ENCODE measurements around the gene UGT1A7.
"Not testable (repeated sequence)": the region's sequence is repeated elsewhere in the genome, so short reads cannot be mapped to it uniquely, and the experiment has no call there.

Gene UGT1A7

GRCh38 chr2:233681521-233682099 is at the start of gene UGT1A7:
Gene UGT1A7, plus strand, starts transcription at chr2:233681901. Its CDS starts 37 bp downstream, at chr2:233681938.
- no peak for DNase-seq (ENCODE audit: low read depth in 2 of 2)

- not testable (repeated sequence) for DNase-seq (ENCODE audit: low read depth in 2 of 2)
These were observed 45.4 kb upstream of the UGT1A7 start, which contains the start of gene UGT1A10 for GRCh38 chr2:233636306-233636705. Gene UGT1A10, plus strand, starts transcription at chr2:233636448. Its CDS starts 75 bp downstream, at chr2:233636523.

- no peak for DNase-seq (ENCODE audit: low read depth in 2 of 2)
These were observed 42.9 kb upstream of the UGT1A7 start for GRCh38 chr2:233638836-233639235.

- no peak for DNase-seq (ENCODE audit: low read depth in 2 of 2)
These were observed 41.8 kb upstream of the UGT1A7 start for GRCh38 chr2:233639860-233640259.

- DNase-seq (ENCODE audit: low read depth in 2 of 2): no peak
These were observed 38.6 kb upstream of the UGT1A7 start for GRCh38 chr2:233643128-233643527.

GRCh38 chr2:233646033-233646432 is 35.7 kb upstream of the UGT1A7 start:
- not testable (repeated sequence) for DNase-seq (ENCODE audit: low read depth in 2 of 2)

GRCh38 chr2:233650981-233651380 is 30.7 kb upstream of the UGT1A7 start:
- no peak for DNase-seq (ENCODE audit: low read depth in 2 of 2)

GRCh38 chr2:233651430-233651829 is 30.3 kb upstream of the UGT1A7 start:
- no peak for DNase-seq (ENCODE audit: low read depth in 2 of 2)

- DNase-seq (ENCODE audit: low read depth in 2 of 2): no peak
These were observed 27.2 kb upstream of the UGT1A7 start for GRCh38 chr2:233654501-233654900.

GRCh38 chr2:233655043-233655442 is 26.7 kb upstream of the UGT1A7 start:
- no peak for DNase-seq (ENCODE audit: low read depth in 2 of 2)

GRCh38 chr2:233655943-233656342 is 25.8 kb upstream of the UGT1A7 start:
- DNase-seq (ENCODE audit: low read depth in 2 of 2): not testable (repeated sequence)

GRCh38 chr2:233656443-233656842 is 25.3 kb upstream of the UGT1A7 start:
- no peak for DNase-seq (ENCODE audit: low read depth in 2 of 2)

GRCh38 chr2:233658610-233659009 is 23.1 kb upstream of the UGT1A7 start:
- DNase-seq (ENCODE audit: low read depth in 2 of 2): no peak

GRCh38 chr2:233663911-233664310 is 17.8 kb upstream of the UGT1A7 start:
- DNase-seq (ENCODE audit: low read depth in 2 of 2): no peak

- no peak for DNase-seq (ENCODE audit: low read depth in 2 of 2)
These were observed 13.0 kb upstream of the UGT1A7 start for GRCh38 chr2:233668605-233669260.

GRCh38 chr2:233671290-233672161 is 10.2 kb upstream of the UGT1A7 start, which contains the start of gene UGT1A9:
Gene UGT1A9, plus strand, starts transcription at chr2:233671898. Its CDS starts 37 bp downstream, at chr2:233671935.
- DNase-seq (ENCODE audit: low read depth in 2 of 2): no peak

GRCh38 chr2:233672886-233673285 is 8.8 kb upstream of the UGT1A7 start:
- DNase-seq (ENCODE audit: low read depth in 2 of 2): no peak

GRCh38 chr2:233673896-233674295 is 7.8 kb upstream of the UGT1A7 start:
- no peak for DNase-seq (ENCODE audit: low read depth in 2 of 2)

GRCh38 chr2:233674314-233674713 is 7.4 kb upstream of the UGT1A7 start:
- no peak for DNase-seq (ENCODE audit: low read depth in 2 of 2)

GRCh38 chr2:233674995-233675394 is 6.7 kb upstream of the UGT1A7 start:
- no peak for DNase-seq (ENCODE audit: low read depth in 2 of 2)

GRCh38 chr2:233676046-233676445 is 5.7 kb upstream of the UGT1A7 start:
- DNase-seq (ENCODE audit: low read depth in 2 of 2): no peak

GRCh38 chr2:233679196-233679595 is 2.5 kb upstream of the UGT1A7 start:
- no peak for DNase-seq (ENCODE audit: low read depth in 2 of 2)
